NCI-H1930 (cell line): ENCODE data around the gene OR2H1.
"Not testable (repeated sequence)": the region's sequence is repeated elsewhere in the genome, so short reads cannot be mapped to it uniquely, and the experiment has no call there.

Experiments
- DNase-seq, 2 experiments: peaks; one replicate each; lab custom pipeline; 2025; lab: John Stamatoyannopoulos, UW

OR2H1 gene

GRCh38 chr6:29456971-29457370 is at the start of gene OR2H1, which contains the start of gene OR11A1:
Gene OR2H1, plus strand, starts transcription at chr6:29457155. Its CDS starts 4,615 bp downstream, at chr6:29461770.
Gene OR11A1, minus strand, starts transcription at chr6:29457071. Its CDS starts 29,430 bp downstream, at chr6:29427641.
- no peak for DNase-seq

- no peak for DNase-seq
Observed at GRCh38 chr6:29414588-29414987, 42.4 kb upstream of the OR2H1 start, which contains the start of gene OR12D1. Gene OR12D1, plus strand, starts transcription at chr6:29414928.

- DNase-seq: no peak
Observed at GRCh38 chr6:29419516-29419915, 37.4 kb upstream of the OR2H1 start.

GRCh38 chr6:29424168-29424567 is 32.8 kb upstream of the OR2H1 start:
- DNase-seq: no peak

GRCh38 chr6:29424575-29424974 is 32.4 kb upstream of the OR2H1 start:
- no peak for DNase-seq

- no peak for DNase-seq
Observed at GRCh38 chr6:29425075-29425474, 31.9 kb upstream of the OR2H1 start.

- no peak for DNase-seq
Observed at GRCh38 chr6:29426654-29427053, 30.3 kb upstream of the OR2H1 start.

- peak in 1 of 2 experiments; percentile 38 for DNase-seq
Observed at GRCh38 chr6:29436730-29437129, 20.2 kb upstream of the OR2H1 start.

- no peak for DNase-seq
Observed at GRCh38 chr6:29439006-29439405, 17.9 kb upstream of the OR2H1 start, which contains the start of gene OR10C1. Gene OR10C1, plus strand, starts transcription at chr6:29439306. Its CDS starts 710 bp downstream, at chr6:29440016.

GRCh38 chr6:29442719-29443118 is 14.2 kb upstream of the OR2H1 start:
- DNase-seq: no peak

GRCh38 chr6:29444031-29444430 is 12.9 kb upstream of the OR2H1 start:
- DNase-seq: not testable (repeated sequence)

- DNase-seq: no peak
Observed at GRCh38 chr6:29447670-29448069, 9.3 kb upstream of the OR2H1 start.

- DNase-seq: no peak
Observed at GRCh38 chr6:29451471-29452193, 5.3 kb upstream of the OR2H1 start.

- DNase-seq: no peak
Observed at GRCh38 chr6:29461021-29461814, 4.3 kb downstream of the OR2H1 start.

GRCh38 chr6:29462022-29462421 is 5.1 kb downstream of the OR2H1 start:
- DNase-seq: no peak

GRCh38 chr6:29465279-29465678 is 8.3 kb downstream of the OR2H1 start:
- DNase-seq: no peak

- DNase-seq: no peak
Observed at GRCh38 chr6:29465801-29466200, 8.8 kb downstream of the OR2H1 start.

GRCh38 chr6:29466241-29466640 is 9.3 kb downstream of the OR2H1 start:
- DNase-seq: no peak

GRCh38 chr6:29474996-29475395 is 18.0 kb downstream of the OR2H1 start:
- no peak for DNase-seq

- no peak for DNase-seq
Observed at GRCh38 chr6:29477923-29478450, 21.0 kb downstream of the OR2H1 start.

- no peak for DNase-seq
Observed at GRCh38 chr6:29478740-29479139, 21.8 kb downstream of the OR2H1 start.

- no peak for DNase-seq
Observed at GRCh38 chr6:29479560-29479959, 22.6 kb downstream of the OR2H1 start.

- DNase-seq: no peak
Observed at GRCh38 chr6:29483186-29483585, 26.2 kb downstream of the OR2H1 start.
